HEK293 (cell line): ENCODE data around the gene ZNF835.

ENCODE experiments used
- CTCF ChIA-PET: fragments of 350-600 bp; formaldehyde crosslinking; extraction: SDS; loops from one replicate; lab custom pipeline; 2021; ENCODE audit warnings: antibody characterized with exemption; lab: Yijun Ruan, JAX
- POLR2A ChIA-PET: fragments of 300-600 bp; formaldehyde crosslinking; extraction: SDS; loops from one replicate; lab custom pipeline; 2020; ENCODE audit warnings: antibody characterized with exemption, inconsistent platforms; lab: Yijun Ruan, JAX
- H3K27ac ChIP-seq: fragments of 200-500 bp; sonication (Bioruptor generic); 2 replicates; pipeline ENCODE4 v1.5.1; 2014; ENCODE audit warnings: low read depth, low read length, control low read depth, inconsistent platforms; ENCODE audit errors: extremely low read depth
- H3K36me3 ChIP-seq, 2 experiments: fragments of 200-500 bp in 1 of 2; sonication (Bioruptor generic) in 1 of 2; 1 replicate in 1 of 2; 2 replicates in 1 of 2; pipeline ENCODE4 v1.5.1; 2014 to 2017; ENCODE audit warnings: inconsistent platforms in 2 of 2, low read length in 2 of 2; ENCODE audit not compliant: control insufficient read depth in 2 of 2, insufficient read depth in 1 of 2
- H3K4me1 ChIP-seq: fragments of 200-500 bp; sonication (Bioruptor generic); 2 replicates; pipeline ENCODE4 v1.5.1; 2014; ENCODE audit warnings: mild to moderate bottlenecking, low read length, inconsistent platforms; ENCODE audit not compliant: control insufficient read depth, insufficient read depth
- H3K4me3 ChIP-seq: 2 replicates; pipeline ENCODE4 v1.5.1; 2011; ENCODE audit warnings: low read depth, mild to moderate bottlenecking, control low read depth, low read length, moderate library complexity
- H3K9me3 ChIP-seq: fragments of 200-500 bp; sonication (Bioruptor generic); 2 replicates; pipeline ENCODE4 v1.5.1; 2014; ENCODE audit warnings: low read depth, low read length, inconsistent platforms; ENCODE audit not compliant: control insufficient read depth, insufficient read depth
- ELK4 ChIP-seq: IDR thresholded peaks from 2 replicates; pipeline ENCODE4 v1.6.1; 2011; ENCODE audit warnings: mild to moderate bottlenecking, low read depth, low read length, borderline replicate concordance
- KLF7 ChIP-seq: fragments of 450-650 bp; formaldehyde crosslinking; IDR thresholded peaks from 2 replicates; pipeline ENCODE4 v1.5.1; 2016; ENCODE audit warnings: missing biosample characterization, missing genetic modification characterization, borderline replicate concordance
- MEIS1 ChIP-seq: sonication (generic); formaldehyde crosslinking; IDR thresholded peaks from 2 replicates; pipeline ENCODE4 v1.8.1; 2022; ENCODE audit warnings: missing genetic modification reagents, mild to moderate bottlenecking, borderline replicate concordance
- PBX3 ChIP-seq: sonication (generic); formaldehyde crosslinking; IDR thresholded peaks from 2 replicates; pipeline ENCODE4 v1.8.1; 2022; ENCODE audit warnings: mild to moderate bottlenecking, moderate library complexity, missing genetic modification reagents
- SALL2 ChIP-seq: fragments of 450-650 bp; formaldehyde crosslinking; IDR thresholded peaks from 2 replicates; pipeline ENCODE4 v1.5.0; 2017; ENCODE audit warnings: missing biosample characterization, mild to moderate bottlenecking, missing genetic modification characterization, borderline replicate concordance
- SETDB1 ChIP-seq: IDR thresholded peaks from one replicate; pipeline ENCODE4 v1.6.1; 2017; ENCODE audit warnings: mild to moderate bottlenecking, low read length, moderate library complexity, mixed read lengths; ENCODE audit not compliant: insufficient read length
- ZBTB26 ChIP-seq: fragments of 450-650 bp; formaldehyde crosslinking; optimal IDR thresholded peaks from 2 replicates; pipeline ENCODE3; 2016; ENCODE audit warnings: missing biosample characterization, mild to moderate bottlenecking, missing genetic modification characterization
- ZBTB49 ChIP-seq: fragments of 450-650 bp; formaldehyde crosslinking; IDR thresholded peaks from 2 replicates; pipeline ENCODE4 v1.5.1; 2016; ENCODE audit warnings: missing biosample characterization, missing genetic modification characterization, low read depth
- ZFP69B ChIP-seq: fragments of 450-650 bp; formaldehyde crosslinking; IDR thresholded peaks from 2 replicates; pipeline ENCODE4 v1.5.1; 2016; ENCODE audit warnings: missing biosample characterization, missing genetic modification characterization
- ZNF214 ChIP-seq: fragments of 450-650 bp; formaldehyde crosslinking; IDR thresholded peaks from 2 replicates; pipeline ENCODE4 v1.5.1; 2017; ENCODE audit warnings: missing biosample characterization, mild to moderate bottlenecking, missing genetic modification characterization, borderline replicate concordance
- ZNF223 ChIP-seq: fragments of 450-650 bp; formaldehyde crosslinking; IDR thresholded peaks from 2 replicates; pipeline ENCODE4 v1.5.1; 2016; ENCODE audit warnings: missing biosample characterization, missing genetic modification characterization
- ZNF26 ChIP-seq: fragments of 450-650 bp; formaldehyde crosslinking; IDR thresholded peaks from 2 replicates; pipeline ENCODE4 v1.5.1; 2016; ENCODE audit warnings: missing biosample characterization, missing genetic modification characterization
- ZNF292 ChIP-seq: fragments of 450-650 bp; formaldehyde crosslinking; IDR thresholded peaks from 2 replicates; pipeline ENCODE4 v1.5.1; 2016; ENCODE audit warnings: low read depth, missing biosample characterization, missing genetic modification characterization, borderline replicate concordance
- ZNF354C ChIP-seq: fragments of 450-650 bp; formaldehyde crosslinking; IDR thresholded peaks from 2 replicates; pipeline ENCODE4 v1.5.1; 2016; ENCODE audit warnings: missing biosample characterization, missing genetic modification characterization, low read depth, borderline replicate concordance
- ZNF48 ChIP-seq: fragments of 450-650 bp; formaldehyde crosslinking; IDR thresholded peaks from 2 replicates; pipeline ENCODE4 v1.5.1; 2016; ENCODE audit warnings: missing biosample characterization, missing genetic modification characterization
- ZNF513 ChIP-seq: fragments of 450-650 bp; IDR thresholded peaks from 2 replicates; pipeline ENCODE4 v1.5.1; 2018; ENCODE audit warnings: missing biosample characterization, missing genetic modification characterization
- ZNF561 ChIP-seq: fragments of 450-650 bp; IDR thresholded peaks from 2 replicates; pipeline ENCODE4 v1.5.1; 2018; ENCODE audit warnings: missing biosample characterization, missing genetic modification characterization, borderline replicate concordance
- ZNF585B ChIP-seq: fragments of 450-650 bp; formaldehyde crosslinking; IDR thresholded peaks from 2 replicates; pipeline ENCODE4 v1.5.1; 2016; ENCODE audit warnings: missing biosample characterization, missing genetic modification characterization
- ZNF664 ChIP-seq: fragments of 450-650 bp; formaldehyde crosslinking; IDR thresholded peaks from 2 replicates; pipeline ENCODE4 v1.5.1; 2016; ENCODE audit warnings: missing biosample characterization, missing genetic modification characterization
- ZNF677 ChIP-seq: fragments of 450-650 bp; IDR thresholded peaks from 2 replicates; pipeline ENCODE4 v1.5.0; 2018; ENCODE audit warnings: missing biosample characterization, mild to moderate bottlenecking, missing genetic modification characterization, moderate library complexity
- ZNF837 ChIP-seq: fragments of 450-650 bp; formaldehyde crosslinking; IDR thresholded peaks from 2 replicates; pipeline ENCODE4 v1.5.1; 2016; ENCODE audit warnings: missing biosample characterization, missing genetic modification characterization
- ZSCAN16 ChIP-seq: fragments of 450-650 bp; formaldehyde crosslinking; IDR thresholded peaks from 2 replicates; pipeline ENCODE4 v1.5.1; 2016; ENCODE audit warnings: missing biosample characterization, missing genetic modification characterization

The ZNF835 gene

GRCh38 chr19:56689198-56689597, 17.6 kb upstream of the ZNF835 start:
- no peaks in the 10 kb centered on the region; the same call in 1 of the 2 replicates for H3K9me3 ChIP-seq
- ChIA-PET POLR2A (no interaction called here), CTCF (no interaction called here)
- no peaks in the 10 kb centered on the region for H3K36me3 ChIP-seq
- TF ChIP-seq ELK4 (no peak), ZNF837 (tag by site-specific recombination) (no peak), ZNF214 (tag by site-specific recombination) (no peak), ZNF513 (no peak), ZSCAN16 (no peak)
- no peaks in the 10 kb centered on the region for H3K4me1 ChIP-seq
- no peak overlapping the region for H3K27ac ChIP-seq
- no peak overlapping the region for H3K4me3 ChIP-seq

- POLR2A ChIA-PET: no interaction called here
- Histone ChIP-seq H3K9me3 (no peaks in the 10 kb centered on the region; the same call in 1 of the 2 replicates), H3K36me3 (no peaks in the 10 kb centered on the region), H3K27ac (no peak overlapping the region)
- TF ChIP-seq ZFP69B (no peak), MEIS1 (CRISPR knock-in tag) (no peak), ZNF292 (tag by site-specific recombination) (no peak)
- TF ChIP-seq, all 188 proteins: peak for 0
- Histone ChIP-seq H3K4me1 (no peaks in the 10 kb centered on the region), H3K4me3 (no peak overlapping the region)
- CTCF ChIA-PET: no interaction called here
These were observed 15.5 kb upstream of the ZNF835 start for GRCh38 chr19:56687031-56687430.

- Histone ChIP-seq H3K4me3 (no peak overlapping the region), H3K9me3 (no peaks in the 10 kb centered on the region), H3K27ac (no peak overlapping the region), H3K36me3 (no peaks in the 10 kb centered on the region), H3K4me1 (no peaks in the 10 kb centered on the region)
- ChIA-PET CTCF (interaction anchor here (0.6 kb wide), 1 partner anchor 109 kb away, joined by 3 read pairs; no protein-coding TSS in a partner anchor), POLR2A (no interaction called here)
- TF ChIP-seq KLF7 (tag by site-specific recombination) (no peak), ZNF223 (tag by site-specific recombination) (no peak), SALL2 (tag by site-specific recombination) (no peak), ZNF561 (tag by site-specific recombination) (no peak), ZNF354C (tag by site-specific recombination) (no peak), ZBTB26 (tag by site-specific recombination) (no peak), SETDB1 (no peak), ZNF26 (tag by site-specific recombination) (no peak), ZBTB49 (tag by site-specific recombination) (no peak), ZNF664 (tag by site-specific recombination) (no peak), ZNF677 (tag by site-specific recombination) (no peak), ZNF585B (tag by site-specific recombination) (no peak), ZNF48 (tag by site-specific recombination) (no peak), MEIS1 (CRISPR knock-in tag) (no peak), PBX3 (CRISPR knock-in tag) (no peak)
- TF ChIP-seq, all 188 proteins: peak for 0
These were observed 11.6 kb upstream of the ZNF835 start for GRCh38 chr19:56683116-56683515.
